H1 (cell line): ENCODE measurements around the gene CTPS1. TPM values are rescaled to one million over a fixed set of nuclear protein-coding genes. Genes with fewer than 3 reads are reported as not detected.

Experiments used
- CTCF ChIA-PET: fragments of 300-600 bp; sonication (Branson Sonifier 250); formaldehyde crosslinking; loops from one replicate; lab custom pipeline; 2021; ENCODE audit not compliant: partially characterized antibody; lab: Charles Lee
- POLR2A ChIA-PET: fragments of 300-600 bp; sonication (Branson Sonifier 250); formaldehyde crosslinking; loops from one replicate; lab custom pipeline; 2021; ENCODE audit warnings: inconsistent platforms; ENCODE audit not compliant: partially characterized antibody; lab: Charles Lee
- DNase-seq, 2 experiments: peaks; one replicate each; pipeline versions ENCODE4 v3.0.0 to v3.0.0-alpha.2; 2010 to 2022; ENCODE audit warnings: low spot score in 2 of 2, low read depth in 1 of 2, mixed read lengths in 1 of 2
- FAIRE-seq: peaks from 2 replicates; lab custom pipeline; 2011; peaks lifted over from hg19 to GRCh38; lab: Jason Lieb, UNC
- H2AFZ ChIP-seq: 2 replicates; pipeline ENCODE4 v1.8.1; 2012; ENCODE audit warnings: low read length, inconsistent platforms
- H2AK5ac ChIP-seq: 2 replicates; pipeline ENCODE4 v1.6.1; 2013; ENCODE audit warnings: low read depth, low read length
- H2BK120ac ChIP-seq: replicated peaks from 2 replicates; pipeline ENCODE3; 2013; ENCODE audit warnings: low read depth, low read length, inconsistent platforms
- H2BK12ac ChIP-seq: 2 replicates; pipeline ENCODE4 v1.6.1; 2013; ENCODE audit warnings: low read depth, low read length
- H2BK15ac ChIP-seq: 2 replicates; pipeline ENCODE4 v1.6.1; 2013; ENCODE audit warnings: low read length
- H2BK20ac ChIP-seq: 2 replicates; pipeline ENCODE4 v1.6.1; 2013; ENCODE audit warnings: low read length
- H2BK5ac ChIP-seq: 2 replicates; pipeline ENCODE4 v1.6.1; 2013; ENCODE audit warnings: low read depth, low read length
- H3K14ac ChIP-seq: 2 replicates; pipeline ENCODE4 v1.6.1; 2013; ENCODE audit warnings: inconsistent platforms; ENCODE audit not compliant: insufficient read length
- H3K18ac ChIP-seq: 2 replicates; pipeline ENCODE4 v1.6.1; 2013; ENCODE audit warnings: low read length; ENCODE audit errors: extremely low read depth
- H3K23ac ChIP-seq: 2 replicates; pipeline ENCODE4 v1.6.1; 2013; ENCODE audit warnings: inconsistent platforms; ENCODE audit not compliant: insufficient read length
- H3K23me2 ChIP-seq: 2 replicates; pipeline ENCODE4 v1.6.1; 2013; ENCODE audit warnings: low read depth, low read length
- H3K27ac ChIP-seq: 2 replicates; pipeline ENCODE4 v1.6.1; 2011; ENCODE audit warnings: low read depth, low read length, inconsistent platforms
- H3K27me3 ChIP-seq, 4 experiments: replicated peaks in 1 of 4; 1 replicate in 1 of 4; 2 replicates in 3 of 4; pipeline versions ENCODE4 v1.6.1 to v1.8.1; 2011 to 2013; ENCODE audit warnings: low read length in 3 of 4, mild to moderate bottlenecking in 3 of 4, inconsistent platforms in 2 of 4, mixed read lengths in 2 of 4, moderate library complexity in 1 of 4; ENCODE audit not compliant: control insufficient read depth in 3 of 4, insufficient read depth in 3 of 4; ENCODE audit errors: extremely low read depth in 1 of 4
- H3K36me3 ChIP-seq, 4 experiments: 2 replicates each; pipeline versions ENCODE4 v1.6.1 to v1.8.1; 2011 to 2013; ENCODE audit warnings: mild to moderate bottlenecking in 4 of 4, low read length in 3 of 4, moderate library complexity in 2 of 4, control low read depth in 1 of 4, inconsistent platforms in 1 of 4; ENCODE audit not compliant: insufficient read depth in 4 of 4, control insufficient read depth in 2 of 4
- H3K4ac ChIP-seq: replicated peaks from 2 replicates; pipeline ENCODE3; 2013; ENCODE audit warnings: low read length, low read depth, mixed read lengths, inconsistent platforms; ENCODE audit not compliant: insufficient read length
- H3K4me1 ChIP-seq, 4 experiments: replicated peaks in 1 of 4; 1 replicate in 1 of 4; 2 replicates in 3 of 4; pipeline versions ENCODE4 v1.6.1 to v1.8.1; 2011 to 2013; ENCODE audit warnings: low read length in 3 of 4, inconsistent platforms in 2 of 4, mixed read lengths in 1 of 4; ENCODE audit not compliant: insufficient read depth in 4 of 4, control insufficient read depth in 3 of 4
- H3K4me2 ChIP-seq, 2 experiments: 2 replicates each; pipeline versions ENCODE4 v1.6.1 to v1.8.1; 2011 to 2013; ENCODE audit warnings: low read depth in 2 of 2, low read length in 2 of 2, control low read depth in 1 of 2, inconsistent platforms in 1 of 2, mild to moderate bottlenecking in 1 of 2; ENCODE audit not compliant: insufficient read depth in 1 of 2
- H3K4me3 ChIP-seq, 4 experiments: fragments of 200-600, 300-600 bp in 1 of 4; sonication (generic), shearing (Covaris generic), sonication (Bioruptor Twin) in 1 of 4; 2 replicates each; pipeline versions ENCODE4 v1.5.1 to v1.8.1; 2011 to 2016; ENCODE audit warnings: low read length in 4 of 4, low read depth in 3 of 4, control low read depth in 2 of 4, inconsistent platforms in 2 of 4, mild to moderate bottlenecking in 2 of 4, mixed read lengths in 1 of 4, moderate library complexity in 1 of 4; ENCODE audit not compliant: insufficient read depth in 2 of 4; ENCODE audit errors: extremely low read depth in 1 of 4
- H3K56ac ChIP-seq: replicated peaks from 2 replicates; pipeline ENCODE3; 2013; ENCODE audit warnings: low read depth, mild to moderate bottlenecking, mixed read lengths, low read length, inconsistent platforms; ENCODE audit not compliant: insufficient read length
- H3K79me1 ChIP-seq: 2 replicates; pipeline ENCODE4 v1.6.1; 2013; ENCODE audit warnings: low read depth, low read length, control low read depth
- H3K79me2 ChIP-seq, 2 experiments: 2 replicates each; pipeline versions ENCODE4 v1.6.1 to v1.8.1; 2012 to 2013; ENCODE audit warnings: low read length in 2 of 2, mild to moderate bottlenecking in 2 of 2, inconsistent platforms in 1 of 2; ENCODE audit not compliant: insufficient read depth in 2 of 2, control insufficient read depth in 1 of 2
- H3K9ac ChIP-seq, 4 experiments: replicated peaks in 1 of 4; 1 replicate in 1 of 4; 2 replicates in 3 of 4; pipeline versions ENCODE4 v1.6.1 to v1.8.1; 2011 to 2013; ENCODE audit warnings: low read depth in 3 of 4, low read length in 3 of 4, control low read depth in 2 of 4, mild to moderate bottlenecking in 2 of 4, moderate library complexity in 2 of 4, inconsistent platforms in 1 of 4; ENCODE audit errors: extremely low read depth in 1 of 4
- H3K9me3 ChIP-seq, 2 experiments: 2 replicates each; pipeline versions ENCODE4 v1.6.1 to v1.8.1; 2012 to 2013; ENCODE audit warnings: mild to moderate bottlenecking in 2 of 2, moderate library complexity in 2 of 2, control low read depth in 1 of 2, inconsistent platforms in 1 of 2, low read depth in 1 of 2, low read length in 1 of 2, mixed read lengths in 1 of 2; ENCODE audit not compliant: insufficient read depth in 2 of 2
- H4K20me1 ChIP-seq, 2 experiments: replicated peaks in 1 of 2; 2 replicates each; pipeline versions ENCODE3 to v1.8.1; 2011 to 2013; ENCODE audit warnings: inconsistent platforms in 2 of 2, low read length in 2 of 2, mild to moderate bottlenecking in 1 of 2; ENCODE audit not compliant: insufficient read depth in 2 of 2, control insufficient read depth in 1 of 2
- H4K5ac ChIP-seq: 2 replicates; pipeline ENCODE4 v1.6.1; 2013; ENCODE audit warnings: low read length, low read depth, mixed read lengths, inconsistent platforms; ENCODE audit not compliant: insufficient read length
- H4K8ac ChIP-seq: 2 replicates; pipeline ENCODE4 v1.8.0; 2013; ENCODE audit warnings: mild to moderate bottlenecking, moderate library complexity, low read length, inconsistent platforms; ENCODE audit not compliant: insufficient read depth; ENCODE audit errors: extremely low read depth
- H4K91ac ChIP-seq: replicated peaks from 2 replicates; pipeline ENCODE3; 2013; ENCODE audit warnings: low read length, mixed read lengths, inconsistent platforms; ENCODE audit not compliant: insufficient read length
- BRCA1 ChIP-seq: IDR thresholded peaks from 2 replicates; pipeline ENCODE4 v1.6.1; 2012; ENCODE audit warnings: low read depth, low read length, improper control_type of control experiment
- CHD1 ChIP-seq: IDR thresholded peaks from 2 replicates; pipeline ENCODE4 v1.6.1; 2012; ENCODE audit warnings: low read depth, low read length, improper control_type of control experiment
- EP300 ChIP-seq, 2 experiments: IDR thresholded peaks; 1 replicate in 1 of 2; 2 replicates in 1 of 2; pipeline ENCODE4 v1.6.1; 2011 to 2012; ENCODE audit warnings: low read depth in 2 of 2, low read length in 2 of 2, mild to moderate bottlenecking in 2 of 2, borderline replicate concordance in 1 of 2, inconsistent platforms in 1 of 2, moderate library complexity in 1 of 2
- HDAC2 ChIP-seq, 2 experiments: fragments of 300-600 bp in 1 of 2; sonication (generic) in 1 of 2; IDR thresholded peaks; 2 replicates each; pipeline ENCODE4 v1.6.1; 2011 to 2012; ENCODE audit warnings: low read depth in 2 of 2, low read length in 2 of 2, mild to moderate bottlenecking in 2 of 2, moderate library complexity in 2 of 2, borderline replicate concordance in 1 of 2, inconsistent platforms in 1 of 2
- KDM1A ChIP-seq: fragments of 200-600, 300-600 bp; sonication (generic); IDR thresholded peaks from 2 replicates; pipeline ENCODE4 v1.7.1; 2016; ENCODE audit warnings: mild to moderate bottlenecking, low read length, borderline replicate concordance
- POU5F1 ChIP-seq: IDR thresholded peaks from 2 replicates; pipeline ENCODE4 v1.6.1; 2011; ENCODE audit warnings: low read depth, mild to moderate bottlenecking, low read length, moderate library complexity
- RAD21 ChIP-seq, 2 experiments: IDR thresholded peaks in 1 of 2; conservative IDR thresholded peaks in 1 of 2; 2 replicates each; pipeline ENCODE4 v1.6.1; 2011; ENCODE audit warnings: low read depth in 2 of 2, low read length in 2 of 2, improper control_type of control experiment in 1 of 2, inconsistent platforms in 1 of 2, mild to moderate bottlenecking in 1 of 2, moderate library complexity in 1 of 2
- RFX5 ChIP-seq: IDR thresholded peaks from 2 replicates; pipeline ENCODE4 v1.6.1; 2011; ENCODE audit warnings: low read depth, low read length, improper control_type of control experiment, borderline replicate concordance
- SIRT6 ChIP-seq: IDR thresholded peaks from one replicate; pipeline ENCODE4 v1.7.1; 2012; ENCODE audit warnings: low read length, inconsistent platforms
- SP2 ChIP-seq: IDR thresholded peaks from 2 replicates; pipeline ENCODE4 v1.6.1; 2012; ENCODE audit warnings: mild to moderate bottlenecking, low read length, inconsistent platforms
- TAF1 ChIP-seq: IDR thresholded peaks from 2 replicates; pipeline ENCODE4 v1.6.1; 2011; ENCODE audit warnings: mild to moderate bottlenecking, low read depth, low read length
- TAF7 ChIP-seq: optimal IDR thresholded peaks from 2 replicates; pipeline ENCODE3; 2011; ENCODE audit warnings: low read depth, mild to moderate bottlenecking, inconsistent platforms, low read length, moderate library complexity, borderline replicate concordance
- YY1 ChIP-seq: IDR thresholded peaks from 2 replicates; pipeline ENCODE4 v1.6.1; 2011; ENCODE audit warnings: low read depth, mild to moderate bottlenecking, low read length
- ZNF274 ChIP-seq: IDR thresholded peaks from 2 replicates; pipeline ENCODE4 v1.7.0; 2012; ENCODE audit warnings: low read length, borderline replicate concordance; ENCODE audit errors: extremely low read depth
- WGBS, 2 experiments: shearing (Covaris generic) in 1 of 2; methylation state at CpG; one replicate each; pipeline versions ENCODE4 v1.1.6 to v1.1.7; 2013 to 2015; ENCODE audit warnings: low lambda C conversion rate in 2 of 2, mixed read lengths in 2 of 2, inconsistent platforms in 1 of 2, low coverage in 1 of 2, missing lambda C conversion rate in 1 of 2; ENCODE audit not compliant: insufficient replicate concordance in 2 of 2, insufficient coverage in 1 of 2, insufficient read length in 1 of 2; ENCODE audit errors: extremely low coverage in 1 of 2, missing lambda C conversion rate in 1 of 2; 5-methylcytosine and 5-hydroxymethylcytosine counted together
- polyA plus RNA-seq, 7 experiments: library from polyadenylated mRNA; depleted of rRNA in 3 of 7; stranded (reverse) in 5 of 7; unstranded in 2 of 7; fragments of >200 nt in 5 of 7; fragments of 200-250 nt in 2 of 7; gene quantifications; 1 replicate in 5 of 7; 2 replicates in 1 of 7; 4 replicates in 1 of 7; pipeline versions ENCODE4 v1.2.1 to v1.2.3, GENCODE V29; 2011 to 2013; ENCODE audit warnings: missing spikeins in 2 of 7, mixed read lengths in 2 of 7
- total RNA-seq: library from RNA; stranded (reverse); fragmentation: NEBNext Ultra II Directional; extraction: Animal tissue kit (Norgen Biotek cat#: 25700); gene quantifications from 2 replicates; pipeline ENCODE4 v1.2.1, GENCODE V29; 2021

CTPS1 gene
- total and polyA plus RNA-seq, 2 of the 8 experiments (the other 6 are each of a cell fraction or from before 2014, with no cell fraction given) = 35.5 to 103 TPM

GRCh38 chr1:41013796-41014195 lies 34.3 kb downstream of the CTPS1 start:
- Histone ChIP-seq H3K14ac (no peak overlapping the region), H4K5ac (no peak overlapping the region), H3K27ac (no peak overlapping the region), H2BK15ac (no peak overlapping the region), H3K27me3 (no peaks in the 10 kb centered on the region), H2BK12ac (no peak overlapping the region), H4K20me1 (peaks cover 5 to 13% of the 10 kb centered on the region in 2 experiments), H3K36me3 (peaks cover 34 to 72% (median 61%) of the 10 kb centered on the region in 4 experiments), H3K23ac (no peak overlapping the region), H2BK5ac (no peak overlapping the region), H2BK20ac (no peak overlapping the region), H3K79me1 (peaks cover 3% of the 10 kb centered on the region; the same call in 1 of the 2 replicates), H3K4ac (no peak overlapping the region), H3K18ac (no peak overlapping the region), H2AK5ac (no peak overlapping the region), H4K8ac (no peak overlapping the region), H3K4me3 (no peak overlapping the region), H2BK120ac (no peak overlapping the region), H4K91ac (no peak overlapping the region), H3K4me2 (no peak overlapping the region), H3K56ac (no peak overlapping the region), H3K9ac (no peak overlapping the region), H3K9me3 (no peaks in the 10 kb centered on the region), H2AFZ (no peak overlapping the region), H3K79me2 (no peaks in the 10 kb centered on the region), H3K4me1 (no peaks in the 10 kb centered on the region), H3K23me2 (no peaks in the 10 kb centered on the region)
- DNase-seq (no peak), FAIRE-seq (no peak)
- WGBS, 2 experiments = 92% methylated on average over 7 of the region's 7 CpGs; no CpG with 5 or more reads in 1 of the 2 experiments
- ChIA-PET CTCF (interaction anchor here (0.6 to 0.8 kb wide), 2 partner anchors 9 to 14 kb away, joined by 3 read pairs; no protein-coding TSS in a partner anchor), POLR2A (interaction anchor here (1.2 to 3.0 kb wide), 2 partner anchors 8 to 34 kb away, joined by 4 to 16 read pairs; partner anchors contain the start of genes CTPS1 and SLFNL1)
- TF ChIP-seq POU5F1 (no peak), SIRT6 (no peak), HDAC2 (IDR thresholded peaks at IDR 0.05; ENCODE audit: borderline replicate concordance in 1 of 2, low read depth in 2 of 2, low read length in 2 of 2) (no peak), TAF7 (no peak), ZNF274 (no peak), SP2 (no peak), CHD1 (no peak), TAF1 (no peak), KDM1A (no peak), EP300 (IDR thresholded peaks at IDR 0.05; ENCODE audit: borderline replicate concordance in 1 of 2, low read depth in 2 of 2, low read length in 2 of 2) (no peak), RAD21 (IDR thresholded peaks at IDR 0.05 in 1 of 2, conservative IDR thresholded peaks at IDR 0.05 in 1 of 2; ENCODE audit: low read depth in 2 of 2, low read length in 2 of 2) (no peak), YY1 (no peak), BRCA1 (no peak), RFX5 (no peak)
